Cerebellar cortex (tissue), 1 donor: Measurements from ENCODE around the gene MOB3B.
"Not testable (repeated sequence)": the region's sequence is repeated elsewhere in the genome, so short reads cannot be mapped to it uniquely, and the experiment has no call there.

Experiments used
- DNase-seq: peaks from one replicate; pipeline ENCODE4 v3.0.0-alpha.2; 2015; ENCODE audit warnings: low spot score

MOB3B gene

GRCh38 chr9:27474305-27474704, 55.3 kb downstream of the MOB3B start:
- no peak for DNase-seq

GRCh38 chr9:27473111-27473529, 56.5 kb downstream of the MOB3B start:
- DNase-seq = peak; percentile 12

- peak; percentile 11 for DNase-seq
These were observed 57.4 kb downstream of the MOB3B start for GRCh38 chr9:27472195-27472594.

GRCh38 chr9:27471789-27472188, 57.8 kb downstream of the MOB3B start:
- DNase-seq = no peak

- DNase-seq = no peak
These were observed 58.2 kb downstream of the MOB3B start for GRCh38 chr9:27471366-27471765.

- no peak for DNase-seq
These were observed 59.2 kb downstream of the MOB3B start for GRCh38 chr9:27470291-27470856.

GRCh38 chr9:27469550-27469949, 60.1 kb downstream of the MOB3B start:
- no peak for DNase-seq

- no peak for DNase-seq
These were observed 61.0 kb downstream of the MOB3B start for GRCh38 chr9:27468462-27469110.

- no peak for DNase-seq
These were observed 61.6 kb downstream of the MOB3B start for GRCh38 chr9:27468000-27468399.

GRCh38 chr9:27467486-27467885, 62.1 kb downstream of the MOB3B start:
- no peak for DNase-seq

- not testable (repeated sequence) for DNase-seq
These were observed 63.1 kb downstream of the MOB3B start for GRCh38 chr9:27466516-27466915.

GRCh38 chr9:27464950-27465349, 64.7 kb downstream of the MOB3B start:
- not testable (repeated sequence) for DNase-seq

- no peak for DNase-seq
These were observed 66.8 kb downstream of the MOB3B start for GRCh38 chr9:27462846-27463245.

- DNase-seq = no peak
These were observed 67.2 kb downstream of the MOB3B start for GRCh38 chr9:27462434-27462833.

- no peak for DNase-seq
These were observed 69.2 kb downstream of the MOB3B start for GRCh38 chr9:27460226-27461023.

- DNase-seq = no peak
These were observed 72.2 kb downstream of the MOB3B start for GRCh38 chr9:27457445-27457844.

- DNase-seq = no peak
These were observed 75.6 kb downstream of the MOB3B start for GRCh38 chr9:27453860-27454553.

- DNase-seq = no peak
These were observed 78.3 kb downstream of the MOB3B start for GRCh38 chr9:27451207-27451797.

GRCh38 chr9:27450752-27451151, 78.9 kb downstream of the MOB3B start:
- DNase-seq = no peak

- DNase-seq = not testable (repeated sequence)
These were observed 81.3 kb downstream of the MOB3B start for GRCh38 chr9:27448356-27448755.

GRCh38 chr9:27447031-27447683, 82.5 kb downstream of the MOB3B start:
- DNase-seq = no peak

GRCh38 chr9:27445688-27446087, 83.9 kb downstream of the MOB3B start:
- no peak for DNase-seq
